AG09319 (cell line): ENCODE results near the gene DYSF.

ENCODE experiments used
- DNase-seq: peaks from one replicate; pipeline ENCODE4 v3.0.0-alpha.2; 2010; ENCODE audit warnings: low read depth; ENCODE audit errors: extremely low read depth
- TF ChIP-seq, protein P1 (sequence below): IDR thresholded peaks from 2 replicates; pipeline ENCODE4 v1.5.1; 2011; ENCODE audit warnings: low read depth, mild to moderate bottlenecking, inconsistent platforms, low read length, moderate library complexity

DYSF gene

GRCh38 chr2:71629273-71629672 lies 175.9 kb downstream of the DYSF start:
- DNase-seq, result no peak
- TF ChIP-seq, protein P1, sequence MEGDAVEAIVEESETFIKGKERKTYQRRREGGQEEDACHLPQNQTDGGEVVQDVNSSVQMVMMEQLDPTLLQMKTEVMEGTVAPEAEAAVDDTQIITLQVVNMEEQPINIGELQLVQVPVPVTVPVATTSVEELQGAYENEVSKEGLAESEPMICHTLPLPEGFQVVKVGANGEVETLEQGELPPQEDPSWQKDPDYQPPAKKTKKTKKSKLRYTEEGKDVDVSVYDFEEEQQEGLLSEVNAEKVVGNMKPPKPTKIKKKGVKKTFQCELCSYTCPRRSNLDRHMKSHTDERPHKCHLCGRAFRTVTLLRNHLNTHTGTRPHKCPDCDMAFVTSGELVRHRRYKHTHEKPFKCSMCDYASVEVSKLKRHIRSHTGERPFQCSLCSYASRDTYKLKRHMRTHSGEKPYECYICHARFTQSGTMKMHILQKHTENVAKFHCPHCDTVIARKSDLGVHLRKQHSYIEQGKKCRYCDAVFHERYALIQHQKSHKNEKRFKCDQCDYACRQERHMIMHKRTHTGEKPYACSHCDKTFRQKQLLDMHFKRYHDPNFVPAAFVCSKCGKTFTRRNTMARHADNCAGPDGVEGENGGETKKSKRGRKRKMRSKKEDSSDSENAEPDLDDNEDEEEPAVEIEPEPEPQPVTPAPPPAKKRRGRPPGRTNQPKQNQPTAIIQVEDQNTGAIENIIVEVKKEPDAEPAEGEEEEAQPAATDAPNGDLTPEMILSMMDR, result no peak

DNA sequence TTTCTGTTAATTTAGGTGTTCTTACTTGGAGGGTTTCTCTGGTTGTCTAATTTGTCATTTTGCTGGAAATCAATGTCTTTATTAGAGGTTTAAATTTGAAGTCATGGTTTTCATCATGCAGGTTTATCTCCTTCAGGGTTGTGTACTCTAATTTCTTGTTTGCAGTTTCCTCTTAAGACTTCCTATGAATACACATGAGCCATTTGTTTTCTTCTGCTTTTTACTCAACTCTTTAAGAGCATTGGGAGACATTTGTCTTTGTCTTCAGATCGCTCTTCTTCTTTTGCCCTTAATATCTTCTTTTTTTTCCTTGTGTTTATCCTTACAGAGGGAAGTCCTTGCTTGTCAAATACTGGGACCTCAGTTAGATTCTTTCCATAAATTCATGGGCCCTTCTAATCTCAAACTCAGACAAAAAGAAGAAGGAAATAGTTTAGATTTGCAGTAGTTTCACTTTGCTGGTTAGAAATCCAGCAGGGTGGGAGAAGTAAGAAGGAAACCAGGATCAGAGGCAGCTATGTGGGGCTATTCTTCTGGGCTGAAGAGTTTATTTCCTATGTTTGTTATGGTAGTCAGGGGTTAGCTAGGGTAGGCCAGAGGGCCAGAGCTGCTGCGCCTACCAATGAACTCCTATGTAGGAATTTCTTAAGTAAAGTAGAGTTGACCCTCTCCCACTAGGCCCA lies 176.6 kb downstream of the DYSF start:
- TF ChIP-seq, protein P1, result no peak
- no peak for DNase-seq

DNA sequence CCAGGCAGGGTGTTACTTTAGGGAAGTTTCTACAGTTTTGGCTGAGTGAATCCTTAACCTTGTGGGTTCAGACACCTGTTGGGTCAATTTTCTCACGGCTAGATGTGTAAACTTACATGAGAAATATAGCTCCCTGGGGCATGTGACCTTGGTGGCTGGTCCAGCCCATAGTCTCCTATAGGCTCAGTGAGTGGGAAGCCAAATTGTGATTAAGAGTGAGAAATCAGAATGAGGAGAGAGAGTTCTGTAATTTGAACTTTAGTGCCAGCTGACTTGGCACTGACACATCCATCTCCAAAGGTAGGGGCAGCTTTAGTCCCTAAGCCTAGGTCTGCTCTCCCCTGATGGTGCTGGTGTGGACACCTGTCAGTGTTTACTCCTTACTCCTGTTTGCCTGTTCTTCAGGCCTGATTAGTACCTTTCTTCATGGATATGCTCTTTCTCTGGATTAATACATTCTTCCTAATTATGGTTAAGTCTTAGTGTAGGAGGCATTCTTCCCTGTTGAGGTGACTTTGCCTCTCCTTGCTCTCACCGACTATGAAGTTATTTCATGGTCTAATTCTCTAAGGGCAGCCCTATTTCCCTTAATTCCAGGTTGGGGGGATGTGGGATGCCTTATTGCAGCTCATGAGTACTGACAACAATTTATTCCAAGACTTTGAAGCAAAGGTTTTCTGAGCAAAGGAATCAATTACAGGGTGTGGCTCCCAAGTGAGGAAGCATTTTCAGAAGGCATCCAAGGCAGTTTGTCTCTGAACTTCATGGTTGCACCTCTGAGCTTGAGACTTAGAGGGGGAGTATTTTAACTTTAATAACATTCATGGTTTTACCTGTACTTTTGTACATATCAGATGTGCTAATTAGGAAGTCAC lies 177.3 kb downstream of the DYSF start:
- TF ChIP-seq, protein P1, result no peak
- no peak for DNase-seq

- TF ChIP-seq, protein P1, result no peak
- DNase-seq, result peak; percentile 79
Measured at GRCh38 chr2:71631411-71631931, 178.1 kb downstream of the DYSF start.

DNA sequence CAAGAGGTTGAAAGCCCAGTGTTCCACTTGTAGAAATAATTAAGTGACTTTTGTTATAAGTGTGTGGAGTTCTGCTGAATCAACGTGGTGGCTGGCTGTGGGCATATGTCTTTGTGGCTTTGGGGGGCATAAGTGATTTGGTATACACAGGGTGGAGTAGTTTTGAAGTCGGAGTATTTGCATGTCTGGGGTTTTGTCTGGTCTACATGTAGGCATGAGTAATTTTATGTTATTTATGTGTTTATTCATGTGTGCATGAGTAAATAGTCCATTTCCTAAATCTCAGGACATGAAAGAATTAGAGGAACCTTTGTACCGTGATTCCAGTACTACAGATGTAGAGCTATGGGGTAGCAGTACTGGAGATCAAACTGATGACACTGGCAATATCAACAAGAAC lies 179.7 kb downstream of the DYSF start:
- TF ChIP-seq, protein P1, result no peak
- DNase-seq, result no peak

GRCh38 chr2:71634567-71634966 lies 181.2 kb downstream of the DYSF start:
- DNase-seq, result no peak
- TF ChIP-seq, protein P1, result no peak

DNA sequence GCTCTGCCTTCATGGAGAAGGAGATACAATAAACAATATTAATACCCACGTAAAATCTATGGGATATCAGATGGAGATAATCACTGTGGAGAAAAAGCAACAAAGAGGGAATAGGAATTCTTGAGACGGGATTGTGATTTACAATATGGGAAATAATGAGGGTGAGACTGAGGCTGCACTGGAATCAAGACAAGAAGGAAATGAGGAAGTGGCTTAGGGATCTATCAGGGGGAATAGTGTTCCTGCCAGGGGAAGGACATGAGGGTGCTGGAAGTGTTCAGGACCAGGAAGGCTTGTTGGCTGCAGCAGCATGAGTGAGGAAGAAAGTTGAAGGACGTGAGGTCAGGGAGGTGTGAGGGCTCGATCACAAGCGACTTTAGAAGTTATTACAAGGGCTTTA lies 182.4 kb downstream of the DYSF start:
- DNase-seq, result no peak
- TF ChIP-seq, protein P1, result no peak
